ENCODE measurements around the gene OPHN1.

- TF ChIP-seq, protein P1, sequence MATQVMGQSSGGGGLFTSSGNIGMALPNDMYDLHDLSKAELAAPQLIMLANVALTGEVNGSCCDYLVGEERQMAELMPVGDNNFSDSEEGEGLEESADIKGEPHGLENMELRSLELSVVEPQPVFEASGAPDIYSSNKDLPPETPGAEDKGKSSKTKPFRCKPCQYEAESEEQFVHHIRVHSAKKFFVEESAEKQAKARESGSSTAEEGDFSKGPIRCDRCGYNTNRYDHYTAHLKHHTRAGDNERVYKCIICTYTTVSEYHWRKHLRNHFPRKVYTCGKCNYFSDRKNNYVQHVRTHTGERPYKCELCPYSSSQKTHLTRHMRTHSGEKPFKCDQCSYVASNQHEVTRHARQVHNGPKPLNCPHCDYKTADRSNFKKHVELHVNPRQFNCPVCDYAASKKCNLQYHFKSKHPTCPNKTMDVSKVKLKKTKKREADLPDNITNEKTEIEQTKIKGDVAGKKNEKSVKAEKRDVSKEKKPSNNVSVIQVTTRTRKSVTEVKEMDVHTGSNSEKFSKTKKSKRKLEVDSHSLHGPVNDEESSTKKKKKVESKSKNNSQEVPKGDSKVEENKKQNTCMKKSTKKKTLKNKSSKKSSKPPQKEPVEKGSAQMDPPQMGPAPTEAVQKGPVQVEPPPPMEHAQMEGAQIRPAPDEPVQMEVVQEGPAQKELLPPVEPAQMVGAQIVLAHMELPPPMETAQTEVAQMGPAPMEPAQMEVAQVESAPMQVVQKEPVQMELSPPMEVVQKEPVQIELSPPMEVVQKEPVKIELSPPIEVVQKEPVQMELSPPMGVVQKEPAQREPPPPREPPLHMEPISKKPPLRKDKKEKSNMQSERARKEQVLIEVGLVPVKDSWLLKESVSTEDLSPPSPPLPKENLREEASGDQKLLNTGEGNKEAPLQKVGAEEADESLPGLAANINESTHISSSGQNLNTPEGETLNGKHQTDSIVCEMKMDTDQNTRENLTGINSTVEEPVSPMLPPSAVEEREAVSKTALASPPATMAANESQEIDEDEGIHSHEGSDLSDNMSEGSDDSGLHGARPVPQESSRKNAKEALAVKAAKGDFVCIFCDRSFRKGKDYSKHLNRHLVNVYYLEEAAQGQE (IDR thresholded peaks at IDR 0.05; ENCODE audit: insufficient read depth in 1 of 2, low read depth in 2 of 2, low read length in 2 of 2) = no peak
- TF ChIP-seq SIN3A (IDR thresholded peaks at IDR 0.05; ENCODE audit: borderline replicate concordance, insufficient read depth, low read length) = no peak
Measured at GRCh38 chrX:68372665-68373064, 60.6 kb downstream of the OPHN1 start.
